Psoas muscle (tissue), 8 donors: ENCODE data around the gene SLC25A10. TPM values are rescaled to one million over a fixed set of nuclear protein-coding genes. Genes with fewer than 3 reads are reported as not detected.

Experiments used
- ATAC-seq, 4 donors: fragments of 200-7000 bp; cut with Tn5 transposase; one replicate each; pipeline ENCODE4 v1.9.1; 2020; ENCODE audit warnings: moderate library complexity in 3 of 4, mild to moderate bottlenecking in 2 of 4
- DNase-seq, 2 donors: peaks; one replicate each; pipeline ENCODE4 v3.0.0-alpha.2; 2020
- H3K27ac ChIP-seq: fragments of 200-600 bp; one replicate; pipeline ENCODE4 v1.8.0; 2022
- H3K27me3 ChIP-seq, 3 donors: fragments of 200-600 bp in 1 of 3; one replicate each; pipeline versions ENCODE4 v1.6.1 to v1.8.0; 2013 to 2022; ENCODE audit warnings: low read length in 2 of 3, mild to moderate bottlenecking in 2 of 3, moderate library complexity in 1 of 3; ENCODE audit not compliant: insufficient read depth in 3 of 3
- H3K36me3 ChIP-seq, 2 donors: fragments of 200-600 bp in 1 of 2; one replicate each; pipeline versions ENCODE4 v1.6.1 to v1.8.0; 2013 to 2022; ENCODE audit warnings: low read depth in 1 of 2, mild to moderate bottlenecking in 1 of 2, moderate library complexity in 1 of 2; ENCODE audit not compliant: insufficient read depth in 1 of 2
- H3K4me1 ChIP-seq: fragments of 200-600 bp; one replicate; pipeline ENCODE4 v1.8.0; 2022
- H3K4me3 ChIP-seq: fragments of 200-600 bp; one replicate; pipeline ENCODE4 v1.8.0; 2022; ENCODE audit warnings: mild to moderate bottlenecking
- H3K9me3 ChIP-seq: fragments of 200-600 bp; one replicate; pipeline ENCODE4 v1.8.0; 2022
- WGBS, 3 donors: extraction: QIAGEN DNeasy Blood & Tissue Kit; methylation state at CpG; one replicate each; pipeline versions ENCODE4 v1.1.6 to v1.1.7; 2013; 5-methylcytosine and 5-hydroxymethylcytosine counted together
- intact Hi-C, 2 donors: fragments of 100-400 bp; cut with DNase I; formaldehyde crosslinking; loops; one replicate each; pipeline versions ENCODE4 v1.11.0 to v1.14.2; 2022
- polyA plus RNA-seq, 3 donors: library from polyadenylated mRNA; stranded (reverse); fragments of 200-250 nt; gene quantifications; one replicate each; pipeline ENCODE4 v1.2.3, GENCODE V29; 2013
- total RNA-seq, 4 donors: library from RNA; stranded (reverse); fragmentation: NEBNext Ultra II Directional in 2 of 4; extraction: Animal tissue kit (Norgen Biotek cat#: 25700) in 2 of 4; gene quantifications; one replicate each; pipeline versions ENCODE4 v1.2.1 to v1.2.4, GENCODE V29; 2021 to 2023
- TF ChIP-seq, protein P1 (sequence below): fragments of 200-600 bp; IDR thresholded peaks from one replicate; pipeline ENCODE4 v1.8.0; 2022; ENCODE audit warnings: antibody characterized with exemption
- donor health status: healthy with polysubstance abuse.
- donor health status: DM: no; HTN: no; CAD: no; lungs with moderate emphysema.
- donor health status: Bipolar disorder and iron deficiency.
- donor health status: healthy.
- donor health status: DM: yes; HTN: yes; CAD: no.
- donor health status: DM: no; HTN: no; CAD: no.
- donor health status: DM: no; HTN: no; CAD: no.
- donor health status: DM: yes; HTN: yes; CAD: no.

Gene SLC25A10
- total and polyA plus RNA-seq, 7 donors, result 2.4 to 7.0 (median 5.9) TPM

DNA sequence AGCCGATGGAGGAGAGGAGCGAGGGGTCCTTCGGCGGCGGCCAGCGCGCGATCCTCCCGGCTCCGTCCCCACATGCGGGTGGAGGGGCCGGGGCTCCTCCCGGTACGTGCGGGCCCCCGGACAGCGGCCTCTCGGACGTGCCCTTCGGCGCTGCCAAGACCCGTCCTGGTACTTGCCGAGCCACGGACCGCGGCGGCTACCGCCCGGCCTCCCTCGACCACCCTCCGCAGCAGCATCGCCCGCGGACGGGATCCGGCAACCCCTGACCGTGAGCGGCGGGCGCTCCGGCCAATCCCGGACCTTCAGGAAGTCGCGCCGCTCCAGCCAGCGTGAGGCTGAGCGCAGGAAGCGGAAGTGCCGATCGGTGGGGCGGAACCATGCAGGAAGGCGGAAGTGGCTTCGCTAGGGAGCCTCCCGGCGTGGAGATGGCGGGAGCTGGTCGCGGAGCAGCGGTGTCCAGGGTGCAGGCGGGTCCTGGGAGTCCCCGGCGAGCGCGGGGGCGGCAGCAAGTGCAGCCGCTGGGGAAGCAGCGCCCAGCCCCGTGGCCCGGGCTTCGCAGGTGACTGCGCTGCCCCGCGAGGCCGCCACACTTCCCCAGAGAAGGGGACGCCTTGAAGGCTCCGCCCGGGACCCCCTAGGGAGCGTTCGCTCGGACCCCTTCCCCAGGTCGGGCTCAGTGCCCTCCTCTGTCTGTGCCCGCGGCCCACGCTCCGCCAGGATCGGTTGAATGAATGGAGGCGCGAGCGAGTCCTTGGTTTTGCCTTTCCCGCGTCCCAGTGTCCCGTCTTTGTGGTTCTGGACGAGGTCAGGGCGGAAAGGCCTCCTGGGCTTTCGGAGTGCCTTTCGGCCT, 45.5 kb upstream of the SLC25A10 start, which contains the start of the genes CCDC137 and OXLD1:
Gene CCDC137, plus strand, starts transcription at position 396 of the 850 bp plus-strand sequence. Its CDS starts 30 bp downstream, at position 426.
Gene OXLD1, minus strand, starts transcription at position 264 of the 850 bp plus-strand sequence. Its CDS starts 28 bp downstream, at position 236.
- Histone ChIP-seq H3K27ac (peak within 1 kb of the TSS; percentile 90), H3K4me1 (peaks cover 11% of the 10 kb centered on the region), H3K4me3 (peak within 1 kb of the TSS; percentile 100), H3K9me3 (no peaks in the 10 kb centered on the region), H3K27me3 (no peaks in the 10 kb centered on the region), H3K36me3 (peaks cover 0 to 48% of the 10 kb centered on the region in 2 donors)
- TF ChIP-seq, protein P1, sequence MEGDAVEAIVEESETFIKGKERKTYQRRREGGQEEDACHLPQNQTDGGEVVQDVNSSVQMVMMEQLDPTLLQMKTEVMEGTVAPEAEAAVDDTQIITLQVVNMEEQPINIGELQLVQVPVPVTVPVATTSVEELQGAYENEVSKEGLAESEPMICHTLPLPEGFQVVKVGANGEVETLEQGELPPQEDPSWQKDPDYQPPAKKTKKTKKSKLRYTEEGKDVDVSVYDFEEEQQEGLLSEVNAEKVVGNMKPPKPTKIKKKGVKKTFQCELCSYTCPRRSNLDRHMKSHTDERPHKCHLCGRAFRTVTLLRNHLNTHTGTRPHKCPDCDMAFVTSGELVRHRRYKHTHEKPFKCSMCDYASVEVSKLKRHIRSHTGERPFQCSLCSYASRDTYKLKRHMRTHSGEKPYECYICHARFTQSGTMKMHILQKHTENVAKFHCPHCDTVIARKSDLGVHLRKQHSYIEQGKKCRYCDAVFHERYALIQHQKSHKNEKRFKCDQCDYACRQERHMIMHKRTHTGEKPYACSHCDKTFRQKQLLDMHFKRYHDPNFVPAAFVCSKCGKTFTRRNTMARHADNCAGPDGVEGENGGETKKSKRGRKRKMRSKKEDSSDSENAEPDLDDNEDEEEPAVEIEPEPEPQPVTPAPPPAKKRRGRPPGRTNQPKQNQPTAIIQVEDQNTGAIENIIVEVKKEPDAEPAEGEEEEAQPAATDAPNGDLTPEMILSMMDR, result no peak
- DNase-seq (peak; percentile 98), ATAC-seq (peak; percentile 98 to 99 (median 99))
- intact Hi-C loops, result loop anchor here (2.0 kb wide), 1 partner anchor 30 kb away; the partner anchor contains the start of genes NPLOC4 (in 2 of the 2) and TSPAN10 (in 2 of the 2)
- WGBS, 3 donors, result 0 to 1% (median 0%) methylated on average over 72 to 96 of the region's 96 CpGs

DNA sequence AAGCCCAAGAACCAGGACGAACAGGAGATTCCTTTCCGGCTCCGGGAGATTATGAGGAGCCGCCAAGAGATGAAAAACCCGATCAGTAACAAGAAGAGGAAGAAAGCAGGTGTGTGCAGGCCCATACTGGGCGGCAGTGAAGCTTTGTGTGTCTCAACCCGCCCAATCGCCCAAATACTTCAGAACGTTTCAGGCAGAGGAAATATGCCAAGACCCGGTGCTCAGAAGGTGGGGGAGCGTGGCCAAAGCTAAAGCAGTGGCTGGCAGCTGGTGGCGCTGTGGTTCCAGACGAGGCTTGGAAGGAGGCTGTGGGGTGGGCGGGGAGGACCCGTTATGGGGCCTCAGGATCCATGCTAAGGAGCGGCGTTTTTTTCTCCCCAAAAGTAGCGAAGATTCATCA, 44.3 kb upstream of the SLC25A10 start:
- DNase-seq, result no peak
- H3K4me1 ChIP-seq, result peaks cover 11% of the 10 kb centered on the region
- WGBS, 3 donors, result 77 to 81% (median 79%) methylated on average over 17 to 18 of the region's 18 CpGs
- H3K4me3 ChIP-seq, result peak overlapping the region; percentile 100
- ATAC-seq, result no peak
- H3K9me3 ChIP-seq, result no peaks in the 10 kb centered on the region
- H3K27ac ChIP-seq, result no peak overlapping the region
- intact Hi-C loops, result loop anchor here (2.0 kb wide), 1 partner anchor 31 kb away; the partner anchor contains the start of genes NPLOC4 (in 2 of the 2) and TSPAN10 (in 2 of the 2)
- no peaks in the 10 kb centered on the region for H3K27me3 ChIP-seq
- TF ChIP-seq, protein P1, result no peak
- H3K36me3 ChIP-seq, result peaks cover 0 to 60% of the 10 kb centered on the region in 2 donors

DNA sequence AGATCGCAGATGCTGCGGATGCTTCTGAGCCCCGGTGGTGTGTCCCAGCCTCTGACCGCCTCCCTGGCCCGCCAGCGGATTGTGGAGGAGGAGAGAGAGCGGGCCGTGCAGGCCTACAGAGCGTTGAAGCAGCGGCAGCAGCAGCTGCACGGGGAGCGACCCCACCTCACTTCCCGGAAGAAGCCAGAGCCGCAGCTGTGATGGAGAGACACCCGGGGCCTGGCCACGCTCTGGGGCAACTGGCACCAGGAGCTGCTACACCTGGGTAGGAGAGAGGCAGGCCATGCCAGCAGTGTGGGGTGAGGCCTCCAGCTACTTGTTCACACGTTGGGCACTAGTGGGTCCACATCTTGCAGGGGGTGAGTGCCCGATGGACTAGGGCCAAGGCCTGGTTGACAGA, 39.6 kb upstream of the SLC25A10 start:
- H3K36me3 ChIP-seq, result peaks cover 0 to 59% of the 10 kb centered on the region in 2 donors
- DNase-seq, result peak in 1 of 2 donors; percentile 51

DNA sequence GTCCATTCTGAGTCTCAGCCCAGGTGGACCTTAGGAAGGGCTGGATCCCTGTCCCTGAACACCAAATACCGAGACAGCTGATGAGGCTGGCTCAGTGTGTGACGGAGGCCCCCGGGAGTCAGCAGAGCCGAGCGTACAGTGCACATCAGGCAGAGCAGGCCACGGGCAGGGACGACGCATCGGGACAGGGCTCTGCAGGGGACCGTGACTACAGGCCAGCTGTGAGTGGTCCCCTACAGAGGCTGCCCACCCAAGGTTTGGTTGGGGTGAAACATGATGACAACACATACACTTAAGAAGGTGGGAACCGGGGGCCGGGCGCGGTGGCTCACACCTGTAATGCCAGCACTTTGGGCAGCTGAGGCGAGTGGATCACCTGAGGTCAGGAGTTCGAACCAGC, 39.1 kb upstream of the SLC25A10 start:
- TF ChIP-seq, protein P1, result no peak
- H3K27me3 ChIP-seq, result no peaks in the 10 kb centered on the region
- DNase-seq (no peak), ATAC-seq (no peak)
- WGBS, 3 donors, result 71 to 87% (median 81%) methylated on average over 16 of the region's 16 CpGs
- intact Hi-C loops, result no loop called here
- no peaks in the 10 kb centered on the region for H3K9me3 ChIP-seq
- no peaks in the 10 kb centered on the region for H3K4me1 ChIP-seq
- peaks cover 0 to 59% of the 10 kb centered on the region in 2 donors for H3K36me3 ChIP-seq
- no peak overlapping the region for H3K27ac ChIP-seq
- no peak overlapping the region for H3K4me3 ChIP-seq

More for the DNA sequence above, 39.6 kb upstream of the SLC25A10 start:
- intact Hi-C loops, result no loop called here
- H3K4me1 ChIP-seq, result no peaks in the 10 kb centered on the region
- TF ChIP-seq, protein P1, result no peak
- no peaks in the 10 kb centered on the region for H3K9me3 ChIP-seq
- no peak overlapping the region for H3K27ac ChIP-seq
- no peaks in the 10 kb centered on the region for H3K27me3 ChIP-seq
- H3K4me3 ChIP-seq, result no peak overlapping the region
- 64 to 70% (median 69%) methylated on average over 18 of the region's 18 CpGs for WGBS, 3 donors
- ATAC-seq, result no peak
